ENCODE measurements around the gene HCRTR2.

DNA sequence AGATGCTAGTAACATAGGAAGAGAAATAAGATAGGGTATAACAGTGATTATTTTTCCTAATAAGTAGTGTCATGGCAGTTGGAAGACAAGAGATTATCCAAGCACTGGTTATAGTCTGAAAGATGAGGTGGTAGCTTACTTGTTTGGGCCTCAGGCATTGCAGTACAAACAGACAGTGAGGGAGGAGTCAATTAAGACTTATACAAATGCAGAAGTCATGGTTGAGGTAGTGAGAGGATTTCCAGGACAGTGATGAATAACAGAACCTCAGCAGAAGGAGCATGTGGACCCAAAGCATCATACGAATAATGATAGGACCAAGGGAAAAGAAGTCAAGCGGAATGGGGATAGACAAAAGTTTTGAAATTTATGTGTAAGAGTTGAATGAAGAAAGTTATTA, 53.5 kb downstream of the HCRTR2 start:
- TF ChIP-seq, protein P1, sequence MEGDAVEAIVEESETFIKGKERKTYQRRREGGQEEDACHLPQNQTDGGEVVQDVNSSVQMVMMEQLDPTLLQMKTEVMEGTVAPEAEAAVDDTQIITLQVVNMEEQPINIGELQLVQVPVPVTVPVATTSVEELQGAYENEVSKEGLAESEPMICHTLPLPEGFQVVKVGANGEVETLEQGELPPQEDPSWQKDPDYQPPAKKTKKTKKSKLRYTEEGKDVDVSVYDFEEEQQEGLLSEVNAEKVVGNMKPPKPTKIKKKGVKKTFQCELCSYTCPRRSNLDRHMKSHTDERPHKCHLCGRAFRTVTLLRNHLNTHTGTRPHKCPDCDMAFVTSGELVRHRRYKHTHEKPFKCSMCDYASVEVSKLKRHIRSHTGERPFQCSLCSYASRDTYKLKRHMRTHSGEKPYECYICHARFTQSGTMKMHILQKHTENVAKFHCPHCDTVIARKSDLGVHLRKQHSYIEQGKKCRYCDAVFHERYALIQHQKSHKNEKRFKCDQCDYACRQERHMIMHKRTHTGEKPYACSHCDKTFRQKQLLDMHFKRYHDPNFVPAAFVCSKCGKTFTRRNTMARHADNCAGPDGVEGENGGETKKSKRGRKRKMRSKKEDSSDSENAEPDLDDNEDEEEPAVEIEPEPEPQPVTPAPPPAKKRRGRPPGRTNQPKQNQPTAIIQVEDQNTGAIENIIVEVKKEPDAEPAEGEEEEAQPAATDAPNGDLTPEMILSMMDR (IDR thresholded peaks at IDR 0.05) = no peak
- TF ChIP-seq POLR2AphosphoS5 (IDR thresholded peaks at IDR 0.05) (no peak), POLR2A (IDR thresholded peaks at IDR 0.05) (no peak)

All from prostate gland (tissue), 2 donors.